ENCODE measurements around the gene HIC1.

DNA sequence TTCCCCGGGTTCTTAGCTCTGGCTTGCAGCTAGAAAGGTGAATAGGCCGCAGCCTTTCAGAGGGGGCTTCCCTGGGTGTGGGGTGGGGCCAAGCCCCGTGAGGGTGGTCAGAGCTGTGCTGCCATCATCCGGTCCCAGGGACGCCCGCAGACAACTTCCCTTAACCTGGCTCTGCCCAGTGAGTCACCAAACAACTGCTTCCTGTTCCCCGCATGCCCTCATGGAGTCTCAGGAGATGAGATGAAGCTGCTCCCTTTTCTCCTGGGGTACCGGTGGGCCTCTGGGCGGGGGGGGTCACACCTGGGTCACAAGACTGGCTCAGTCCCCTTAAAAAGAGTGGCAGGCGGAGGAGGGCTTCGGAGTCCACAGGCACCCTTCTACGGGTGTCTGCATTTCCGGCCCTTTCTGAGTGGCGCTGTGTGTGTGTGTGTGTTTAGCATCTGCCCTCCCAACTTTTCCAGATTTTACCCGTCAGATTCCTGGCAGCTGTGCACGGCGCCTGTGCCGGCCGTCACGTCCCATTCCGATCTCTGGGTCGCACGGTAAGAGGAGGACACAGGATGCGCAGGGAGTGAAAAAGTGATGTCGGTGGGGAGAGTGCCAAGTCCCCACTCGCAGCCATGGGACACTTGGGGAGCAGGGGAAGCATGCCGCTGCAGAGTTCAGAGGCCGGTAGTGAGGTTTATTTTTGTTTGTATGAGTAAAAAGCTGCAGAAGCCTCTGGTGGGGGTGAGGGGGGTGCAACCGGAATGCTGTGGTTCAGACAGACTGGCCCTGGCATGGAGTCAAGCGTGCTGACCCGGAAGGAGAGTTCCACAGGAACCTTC, 16.8 kb downstream of the HIC1 start:
- TF ChIP-seq, protein P1, sequence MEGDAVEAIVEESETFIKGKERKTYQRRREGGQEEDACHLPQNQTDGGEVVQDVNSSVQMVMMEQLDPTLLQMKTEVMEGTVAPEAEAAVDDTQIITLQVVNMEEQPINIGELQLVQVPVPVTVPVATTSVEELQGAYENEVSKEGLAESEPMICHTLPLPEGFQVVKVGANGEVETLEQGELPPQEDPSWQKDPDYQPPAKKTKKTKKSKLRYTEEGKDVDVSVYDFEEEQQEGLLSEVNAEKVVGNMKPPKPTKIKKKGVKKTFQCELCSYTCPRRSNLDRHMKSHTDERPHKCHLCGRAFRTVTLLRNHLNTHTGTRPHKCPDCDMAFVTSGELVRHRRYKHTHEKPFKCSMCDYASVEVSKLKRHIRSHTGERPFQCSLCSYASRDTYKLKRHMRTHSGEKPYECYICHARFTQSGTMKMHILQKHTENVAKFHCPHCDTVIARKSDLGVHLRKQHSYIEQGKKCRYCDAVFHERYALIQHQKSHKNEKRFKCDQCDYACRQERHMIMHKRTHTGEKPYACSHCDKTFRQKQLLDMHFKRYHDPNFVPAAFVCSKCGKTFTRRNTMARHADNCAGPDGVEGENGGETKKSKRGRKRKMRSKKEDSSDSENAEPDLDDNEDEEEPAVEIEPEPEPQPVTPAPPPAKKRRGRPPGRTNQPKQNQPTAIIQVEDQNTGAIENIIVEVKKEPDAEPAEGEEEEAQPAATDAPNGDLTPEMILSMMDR (IDR thresholded peaks at IDR 0.05), result no peak
- peak in 2 of 3 donors; percentile 18 to 25 for TF ChIP-seq POLR2AphosphoS5 (IDR thresholded peaks at IDR 0.05)
